T-helper 22 cell (primary cell): ENCODE measurements around the gene GNAI3.

Source experiments
- DNase-seq: peaks from one replicate; pipeline ENCODE4 v3.0.0-alpha.2; 2020; ENCODE audit warnings: low read depth

GNAI3 gene

DNA sequence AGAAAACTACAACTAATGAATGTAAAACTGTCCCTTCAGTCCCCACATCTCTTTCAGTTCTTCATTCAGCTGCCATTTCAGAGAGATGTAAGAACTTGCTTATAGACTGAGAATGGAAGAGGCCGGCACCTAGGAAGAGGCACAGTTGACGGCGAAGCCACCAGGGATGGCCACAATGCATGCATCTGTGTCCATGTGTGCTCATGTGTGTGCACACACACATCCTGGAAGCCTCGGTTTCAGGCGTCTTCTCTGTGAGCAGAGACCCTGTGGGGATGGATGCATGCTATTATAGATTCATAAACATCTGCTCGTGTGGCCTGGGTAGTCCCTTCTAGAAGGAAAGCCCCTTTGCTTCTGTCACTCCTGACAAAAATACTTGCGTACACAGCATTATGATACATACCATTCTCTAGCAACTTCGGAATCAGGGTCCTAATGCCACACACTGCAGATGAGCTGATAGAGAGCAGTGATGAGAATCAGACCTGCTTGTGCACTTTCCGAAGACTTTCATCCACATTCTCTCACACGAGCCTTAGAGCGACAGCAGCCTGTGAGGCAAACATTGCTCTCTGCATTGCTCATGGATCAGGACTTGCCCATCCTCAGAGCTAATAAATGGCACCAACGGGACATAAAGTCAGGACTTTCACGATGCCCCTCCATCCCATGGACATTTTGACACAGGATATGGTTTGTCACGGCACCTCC, 21.2 kb upstream of the GNAI3 start:
- no peak for DNase-seq

DNA sequence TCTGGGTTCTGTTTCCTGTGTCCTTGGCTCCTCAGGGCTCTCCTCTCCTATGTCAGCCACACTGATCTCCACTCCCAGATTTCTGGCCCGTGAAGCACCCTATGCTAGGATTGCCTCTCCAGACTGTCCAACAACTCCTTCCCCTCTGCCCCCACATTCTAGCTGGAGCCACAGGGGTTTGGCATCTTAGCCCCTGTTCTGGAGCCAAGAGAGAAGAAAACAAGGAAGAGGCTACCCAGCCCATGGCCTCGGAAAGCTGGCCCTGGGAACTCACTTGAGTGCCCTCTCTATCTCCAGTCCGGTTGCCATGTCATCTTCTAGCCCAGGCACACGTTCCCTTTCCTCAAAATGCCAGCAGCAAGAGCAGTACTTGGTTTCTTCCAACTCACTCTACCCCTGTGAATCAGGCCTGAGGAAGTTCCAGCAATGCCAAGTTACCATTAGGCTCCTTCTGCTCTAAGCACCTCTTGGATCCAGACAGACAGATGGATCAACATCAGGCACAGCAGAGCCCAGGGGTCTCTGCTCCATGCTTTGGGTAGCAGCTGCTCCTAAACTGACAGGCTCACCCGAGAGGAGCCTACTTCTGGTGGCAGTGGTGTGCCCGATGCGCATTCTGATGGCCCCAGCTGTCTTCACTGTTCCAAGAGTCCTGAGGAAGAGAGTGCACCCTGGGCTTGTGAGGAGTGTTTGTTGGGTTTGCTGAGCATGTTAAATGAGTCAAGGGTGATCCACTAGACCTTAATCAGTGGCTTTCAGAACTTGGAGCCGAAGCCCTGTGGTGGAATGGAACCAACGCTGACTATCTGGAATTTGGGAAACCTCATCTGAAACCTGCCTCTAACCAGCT, 20.3 kb upstream of the GNAI3 start:
- no peak for DNase-seq

DNA sequence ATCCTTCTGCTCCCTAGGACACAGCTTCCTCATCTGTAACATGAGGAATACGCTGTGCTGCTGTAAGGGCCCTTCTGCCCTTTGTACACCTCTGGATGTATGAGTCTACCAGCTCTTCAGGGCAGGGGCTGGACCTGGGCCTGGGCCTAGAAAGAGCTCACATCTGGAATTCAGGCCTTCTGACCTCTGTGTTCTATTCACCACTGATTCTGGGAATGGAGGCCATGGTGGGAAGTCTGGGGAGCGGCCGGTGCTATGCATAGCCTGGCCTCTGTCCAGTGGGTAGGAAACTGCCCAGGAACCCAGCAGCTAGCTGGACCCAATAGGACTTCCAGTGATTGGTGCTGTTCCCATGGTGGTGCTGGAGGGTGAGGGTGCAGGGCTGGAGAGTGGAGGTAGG, 19.7 kb upstream of the GNAI3 start:
- DNase-seq: no peak

DNA sequence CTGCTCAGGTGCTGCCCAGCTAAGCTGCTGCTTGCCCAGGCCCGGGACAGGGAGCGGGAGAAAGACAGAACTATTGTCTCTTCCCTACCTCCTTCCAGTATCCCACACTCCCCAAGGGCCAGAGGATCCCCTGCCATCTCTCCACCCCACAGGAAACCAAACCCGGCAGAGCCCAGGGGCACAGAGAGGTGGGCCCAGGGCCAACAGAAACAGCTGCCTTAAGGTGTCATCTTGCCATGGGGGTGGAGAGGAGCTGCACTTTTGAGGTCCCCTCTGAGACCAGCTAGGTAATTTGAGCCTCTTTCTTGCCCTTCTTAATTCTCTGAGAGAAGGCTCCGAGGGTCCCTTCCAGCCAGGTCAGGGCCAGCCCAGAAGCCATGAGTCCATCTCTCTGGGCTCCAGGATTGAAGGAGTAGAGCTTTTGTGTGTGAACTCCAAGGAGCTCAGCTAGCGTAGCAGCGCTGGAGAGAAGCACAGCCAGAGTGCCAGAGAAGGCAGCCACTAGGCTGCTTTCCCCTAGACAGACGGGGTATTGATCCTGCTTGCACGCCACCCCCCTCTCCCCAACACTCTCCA, 18.4 kb upstream of the GNAI3 start:
- DNase-seq: no peak

DNA sequence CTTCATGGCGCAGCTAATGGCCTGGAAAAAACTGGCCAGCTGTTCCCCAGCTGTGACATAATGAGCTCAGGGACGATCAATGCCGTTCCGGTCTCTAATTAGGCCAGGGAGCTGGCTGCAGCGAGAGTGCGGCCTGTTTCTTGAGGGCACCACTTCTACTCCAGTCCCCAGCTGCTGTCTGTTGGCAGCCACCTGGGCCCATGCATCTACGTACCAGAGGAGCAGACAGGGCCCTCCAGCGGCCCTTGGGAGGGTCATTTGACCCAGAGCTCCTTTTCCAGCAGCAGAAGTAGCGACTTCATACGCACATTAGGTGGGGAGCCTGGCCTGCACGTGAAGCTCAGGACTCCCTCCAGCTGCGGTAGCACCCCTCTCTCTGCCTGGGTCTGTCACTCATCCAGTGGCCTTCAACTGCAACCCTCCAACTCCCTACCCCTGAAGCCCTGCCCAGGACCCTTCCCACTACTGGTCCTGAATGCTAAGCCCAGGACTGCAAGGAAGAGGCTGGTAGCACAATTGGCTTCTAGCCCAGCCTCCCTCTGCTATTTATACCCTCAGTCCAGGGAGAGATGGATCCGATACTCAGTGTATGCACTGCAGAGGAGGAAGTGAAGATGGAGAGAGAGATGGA, 17.8 kb upstream of the GNAI3 start:
- no peak for DNase-seq

DNA sequence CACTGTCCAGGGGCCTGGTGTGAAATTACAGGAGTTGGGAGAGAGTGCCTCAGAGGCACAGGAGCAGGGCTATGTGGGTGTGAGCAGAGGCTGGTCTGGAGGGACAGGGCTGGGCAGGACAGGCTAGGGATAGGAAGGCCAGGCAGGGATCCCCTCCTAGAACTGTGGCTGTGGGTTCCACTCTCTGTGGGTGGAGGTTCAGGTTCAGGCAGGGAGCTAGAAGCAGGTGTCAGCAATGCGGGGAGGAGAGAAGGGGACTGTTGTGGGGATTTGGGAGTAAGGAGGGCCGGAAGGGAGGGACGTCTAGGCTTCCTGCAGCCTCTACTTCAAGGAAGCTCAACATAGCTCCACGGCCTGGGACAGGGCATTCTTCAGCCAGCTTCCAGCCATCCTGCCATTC, 17.0 kb upstream of the GNAI3 start:
- no peak for DNase-seq

DNA sequence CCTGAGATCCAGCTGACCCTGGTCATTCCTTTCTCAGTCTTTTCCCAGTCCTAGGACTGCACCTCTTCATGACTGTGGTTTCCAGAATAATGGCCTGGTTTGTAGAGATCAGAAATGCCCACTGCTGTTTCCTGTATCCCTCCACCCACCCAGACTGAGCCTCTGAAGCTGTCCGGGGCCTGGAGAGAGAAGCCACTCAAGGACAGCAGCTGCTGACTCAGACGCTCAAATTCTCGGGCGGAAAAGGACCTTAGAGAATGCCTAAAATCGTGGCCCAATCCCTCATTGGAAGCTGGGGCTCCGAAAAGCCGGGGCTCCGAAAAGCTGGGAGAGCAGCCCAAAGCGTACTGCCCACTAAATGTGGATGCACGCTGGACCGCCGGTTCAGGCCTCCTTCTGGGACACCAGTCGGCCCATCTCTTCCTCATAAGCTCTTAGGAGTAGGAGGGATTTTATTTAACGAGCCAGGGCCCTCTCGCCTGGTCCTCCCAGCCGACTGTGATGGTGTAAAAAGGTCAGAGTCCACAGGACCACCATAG, 16.5 kb upstream of the GNAI3 start:
- no peak for DNase-seq

DNA sequence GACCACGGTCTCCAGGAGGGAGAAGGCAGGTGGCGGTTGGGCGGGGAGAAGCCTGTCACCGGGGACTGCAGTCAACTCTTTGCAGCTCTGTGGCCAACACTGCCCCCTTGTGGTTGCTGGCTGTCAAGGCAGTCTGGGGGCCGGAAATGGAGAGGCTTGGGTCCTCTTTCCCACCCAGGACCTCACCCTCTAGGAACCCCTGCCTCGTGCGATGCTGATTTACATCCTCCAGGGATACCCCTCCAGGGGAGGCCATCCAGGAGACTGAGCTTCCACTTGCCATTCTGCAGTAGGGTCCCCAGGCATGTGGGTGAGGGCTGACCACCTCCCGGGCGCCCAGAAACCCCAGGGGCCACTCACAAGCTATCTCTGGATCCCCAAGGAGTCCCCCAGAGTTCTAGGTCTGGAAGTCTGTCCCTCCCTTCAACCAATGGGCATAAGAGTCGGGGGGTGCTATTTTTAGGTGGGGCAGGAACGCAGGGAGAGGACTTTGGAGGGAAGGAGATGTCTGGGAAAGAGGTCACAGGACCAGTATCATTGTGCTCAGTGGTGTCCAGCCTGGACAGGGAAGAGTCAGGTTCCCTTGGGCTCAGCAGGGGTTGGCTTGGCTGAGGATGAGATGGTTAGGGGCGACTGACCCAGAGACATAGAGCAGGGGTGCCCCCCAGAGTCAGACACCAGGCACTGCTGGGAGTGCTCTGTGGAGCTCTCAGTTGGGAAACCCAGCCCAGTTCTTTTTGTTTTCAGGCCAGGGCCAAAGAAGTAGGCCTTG, 15.9 kb upstream of the GNAI3 start:
- peak; percentile 68 for DNase-seq

DNA sequence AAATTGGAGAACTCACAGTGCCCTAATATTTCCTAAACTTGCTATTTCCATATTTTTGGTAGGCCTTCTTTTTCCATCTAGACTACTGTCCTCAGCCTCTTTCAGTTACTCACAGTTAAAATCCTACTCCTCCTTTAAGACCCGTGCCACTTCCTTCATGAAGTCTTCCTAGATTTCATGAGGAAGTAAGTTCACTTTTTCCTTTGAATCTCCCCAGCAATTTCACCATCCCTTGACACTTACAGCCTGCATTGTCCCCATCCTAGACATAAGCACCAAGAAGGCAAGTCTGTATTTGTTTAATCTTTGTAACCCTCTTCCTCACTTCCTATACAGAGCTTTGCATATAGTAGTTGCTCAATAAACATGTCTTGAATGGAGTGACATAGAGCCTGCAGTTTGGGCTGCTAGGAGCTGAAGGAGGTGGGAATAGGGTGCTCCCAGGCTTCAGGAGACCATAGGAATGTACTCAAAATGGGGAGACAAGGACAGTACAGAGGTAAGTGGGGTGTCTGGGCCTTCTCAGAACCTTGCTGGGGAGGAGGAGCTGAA, 14.0 kb upstream of the GNAI3 start:
- DNase-seq: no peak

DNA sequence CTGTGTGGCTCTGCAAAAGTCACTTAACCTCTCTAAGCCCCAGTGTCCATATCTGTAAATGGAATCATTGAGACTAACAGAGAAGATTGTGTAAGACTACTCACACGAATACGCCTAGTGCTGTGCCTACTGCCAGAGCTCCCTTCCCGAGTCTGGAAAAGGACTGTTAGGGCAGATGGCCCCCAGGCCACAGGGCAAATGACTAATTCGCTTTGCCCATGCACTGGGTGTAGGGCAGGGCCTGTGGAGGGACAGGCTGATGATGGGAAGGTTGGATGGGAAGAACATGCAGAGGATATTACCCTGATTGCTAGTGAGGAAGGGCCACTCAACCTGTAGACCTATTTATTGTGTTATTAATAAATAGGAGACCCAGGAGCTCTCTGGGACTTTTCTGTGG, 12.9 kb upstream of the GNAI3 start:
- DNase-seq: no peak

DNA sequence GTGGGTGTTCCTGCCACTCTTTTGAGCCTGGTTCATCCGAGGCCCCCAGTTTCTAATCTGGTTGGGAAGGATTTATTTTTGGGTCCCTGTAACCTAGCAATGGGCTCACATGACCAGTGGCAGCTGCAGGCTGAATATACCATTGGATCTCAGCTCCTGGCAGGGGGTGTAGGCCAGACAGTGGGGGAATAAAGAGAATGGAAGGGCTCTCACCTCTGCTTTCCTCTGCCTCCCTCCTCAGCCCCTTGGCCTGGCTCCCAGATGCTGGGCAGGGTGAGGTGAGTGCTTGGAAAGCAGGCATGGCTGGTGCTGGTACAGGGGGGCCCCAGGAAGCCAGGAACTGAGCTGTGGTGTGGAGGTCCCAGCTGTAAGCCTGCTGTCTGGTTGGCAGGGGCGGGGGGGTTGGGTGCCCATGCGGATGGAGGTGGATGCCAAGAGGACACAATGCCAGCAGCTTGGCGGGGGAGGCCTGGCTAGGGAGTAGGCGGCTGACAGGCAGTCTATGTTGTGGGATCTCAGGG, 12.4 kb upstream of the GNAI3 start:
- DNase-seq: no peak

DNA sequence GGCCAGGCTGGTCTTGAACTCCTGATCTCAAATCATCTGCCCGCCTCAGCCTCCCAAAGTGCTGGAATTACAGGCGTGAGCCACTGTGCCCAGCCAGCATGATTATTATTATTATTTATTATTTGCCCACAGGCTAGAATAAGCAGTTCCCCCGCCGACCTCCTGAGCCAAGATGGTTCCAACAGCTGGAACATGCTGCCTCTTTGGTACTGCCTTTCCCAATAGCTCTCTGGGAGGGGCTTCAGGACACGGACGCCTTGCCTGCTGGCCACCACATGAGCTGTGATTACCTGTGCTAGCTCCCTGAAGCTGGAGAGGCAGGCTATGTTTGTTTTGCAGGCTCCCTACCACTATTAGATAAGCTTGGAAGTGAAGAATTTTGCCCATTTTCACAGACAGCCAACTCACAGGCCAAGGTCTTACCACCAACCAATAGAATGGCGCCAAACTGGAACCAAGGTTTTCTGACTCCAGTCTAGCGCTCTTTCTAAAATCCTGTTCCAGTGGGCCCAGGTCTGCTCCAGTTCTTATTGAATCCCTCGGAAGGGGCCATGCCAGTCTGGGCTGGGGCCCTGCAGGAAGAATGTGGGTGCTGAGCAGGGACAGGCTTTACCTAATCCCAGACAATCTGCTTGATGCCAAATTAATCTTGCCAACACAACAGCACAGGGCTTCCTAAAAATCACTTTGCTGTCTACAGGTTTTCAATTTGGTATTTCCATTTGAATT, 10.8 kb upstream of the GNAI3 start:
- no peak for DNase-seq

DNA sequence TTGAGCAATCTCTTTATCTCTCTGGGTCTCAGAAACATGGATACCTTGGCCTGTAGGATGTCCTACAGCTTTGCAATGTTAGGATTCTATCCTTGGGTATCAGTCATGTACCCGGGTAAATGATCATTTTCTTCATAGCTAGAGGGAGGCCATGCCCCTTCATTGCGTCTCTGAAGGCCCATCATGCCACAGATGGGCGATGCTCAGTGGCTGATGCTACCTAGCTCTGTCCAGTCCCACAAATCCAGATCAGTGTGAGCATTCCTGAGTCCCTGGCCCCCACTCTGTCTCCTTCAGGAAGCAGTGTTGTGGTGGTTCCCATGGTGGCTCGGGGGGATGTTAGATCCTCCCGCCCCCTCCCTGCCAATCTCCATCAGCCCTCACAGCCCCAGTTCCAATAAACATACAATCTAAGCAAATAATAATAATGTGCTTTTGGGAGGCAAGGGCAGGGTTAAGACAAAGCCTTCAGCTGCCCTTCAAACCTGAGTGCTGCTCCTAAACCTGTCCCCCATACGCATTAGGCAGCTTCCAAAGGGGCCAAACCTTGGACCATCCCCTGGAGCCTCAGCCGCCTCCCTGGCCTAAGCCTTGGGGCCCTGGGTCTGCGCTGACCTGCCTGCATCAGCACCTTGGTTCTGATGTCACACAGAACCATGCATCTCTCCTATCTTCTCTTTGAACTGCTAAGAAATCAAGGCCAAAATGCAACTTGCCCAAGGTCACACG, 9.4 kb upstream of the GNAI3 start:
- no peak for DNase-seq

DNA sequence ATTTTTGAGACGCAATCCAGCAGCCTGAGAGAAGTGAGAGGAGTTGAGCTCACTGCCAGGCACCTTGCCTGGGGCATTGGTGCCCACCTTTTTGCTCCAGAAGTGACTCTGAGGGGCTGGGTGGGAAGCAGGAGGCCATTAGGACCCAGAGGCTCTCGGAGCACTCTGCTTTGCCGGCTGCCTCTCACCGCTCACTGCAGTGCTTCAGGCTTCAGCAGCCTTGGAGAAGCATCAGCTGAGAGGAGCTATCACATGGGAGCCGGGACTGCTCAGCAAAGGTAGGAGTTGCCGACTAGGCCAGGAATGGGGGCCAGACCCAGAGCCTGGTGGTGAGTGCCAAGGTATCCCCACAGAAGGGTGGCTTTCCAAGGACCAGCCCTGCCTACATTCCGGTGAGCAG, 8.7 kb upstream of the GNAI3 start, which contains the start of gene GPR61:
GPR61 (plus strand) TSS at position 197 of the 400 bp plus-strand sequence. CDS start 3,151 bp downstream, outside the sequence.
- DNase-seq: no peak

DNA sequence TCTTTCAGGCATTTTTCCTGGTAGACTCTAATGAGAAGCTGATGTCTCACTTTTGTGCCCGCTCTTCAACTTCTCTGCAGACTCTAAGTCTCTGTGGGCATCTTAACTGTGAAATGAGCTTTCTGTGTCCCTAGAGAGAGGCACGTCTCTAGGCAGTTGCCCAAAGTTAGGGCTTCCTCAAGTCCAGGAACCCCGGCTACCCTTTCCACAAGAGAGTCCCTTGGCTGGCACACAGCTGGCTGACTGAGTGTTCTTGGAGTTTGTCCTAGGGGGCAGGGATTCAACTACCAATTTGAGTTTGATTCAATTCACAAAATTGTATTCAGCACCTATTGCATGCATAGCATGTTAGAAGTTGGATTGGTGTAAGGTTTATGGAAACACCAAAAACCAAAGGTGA, 7.3 kb upstream of the GNAI3 start:
- no peak for DNase-seq

DNA sequence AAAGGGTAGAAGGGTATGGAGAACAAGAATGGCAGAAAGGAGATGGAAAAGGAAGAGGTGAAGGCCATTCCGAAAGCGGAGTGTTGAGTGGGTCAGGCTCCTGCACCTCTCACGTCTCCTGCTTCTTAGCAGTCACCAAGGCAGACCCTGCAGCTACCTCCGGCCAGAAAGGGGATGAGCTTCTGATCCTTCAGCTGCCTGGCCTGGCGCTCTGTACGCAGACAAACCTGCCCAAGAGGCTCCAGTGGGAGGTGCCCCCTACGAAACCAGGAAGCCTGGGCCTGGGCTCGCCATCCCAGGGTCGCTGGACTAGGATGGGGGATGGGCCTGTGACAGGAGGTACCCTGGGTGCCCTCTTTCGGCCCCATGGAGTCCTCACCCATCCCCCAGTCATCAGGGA, 5.8 kb upstream of the GNAI3 start:
- no peak for DNase-seq

DNA sequence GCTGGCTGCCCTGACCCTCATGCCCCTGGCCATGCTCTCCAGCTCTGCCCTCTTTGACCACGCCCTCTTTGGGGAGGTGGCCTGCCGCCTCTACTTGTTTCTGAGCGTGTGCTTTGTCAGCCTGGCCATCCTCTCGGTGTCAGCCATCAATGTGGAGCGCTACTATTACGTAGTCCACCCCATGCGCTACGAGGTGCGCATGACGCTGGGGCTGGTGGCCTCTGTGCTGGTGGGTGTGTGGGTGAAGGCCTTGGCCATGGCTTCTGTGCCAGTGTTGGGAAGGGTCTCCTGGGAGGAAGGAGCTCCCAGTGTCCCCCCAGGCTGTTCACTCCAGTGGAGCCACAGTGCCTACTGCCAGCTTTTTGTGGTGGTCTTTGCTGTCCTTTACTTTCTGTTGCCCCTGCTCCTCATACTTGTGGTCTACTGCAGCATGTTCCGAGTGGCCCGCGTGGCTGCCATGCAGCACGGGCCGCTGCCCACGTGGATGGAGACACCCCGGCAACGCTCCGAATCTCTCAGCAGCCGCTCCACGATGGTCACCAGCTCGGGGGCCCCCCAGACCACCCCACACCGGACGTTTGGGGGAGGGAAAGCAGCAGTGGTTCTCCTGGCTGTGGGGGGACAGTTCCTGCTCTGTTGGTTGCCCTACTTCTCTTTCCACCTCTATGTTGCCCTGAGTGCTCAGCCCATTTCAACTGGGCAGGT, 5.0 kb upstream of the GNAI3 start:
- DNase-seq: no peak

DNA sequence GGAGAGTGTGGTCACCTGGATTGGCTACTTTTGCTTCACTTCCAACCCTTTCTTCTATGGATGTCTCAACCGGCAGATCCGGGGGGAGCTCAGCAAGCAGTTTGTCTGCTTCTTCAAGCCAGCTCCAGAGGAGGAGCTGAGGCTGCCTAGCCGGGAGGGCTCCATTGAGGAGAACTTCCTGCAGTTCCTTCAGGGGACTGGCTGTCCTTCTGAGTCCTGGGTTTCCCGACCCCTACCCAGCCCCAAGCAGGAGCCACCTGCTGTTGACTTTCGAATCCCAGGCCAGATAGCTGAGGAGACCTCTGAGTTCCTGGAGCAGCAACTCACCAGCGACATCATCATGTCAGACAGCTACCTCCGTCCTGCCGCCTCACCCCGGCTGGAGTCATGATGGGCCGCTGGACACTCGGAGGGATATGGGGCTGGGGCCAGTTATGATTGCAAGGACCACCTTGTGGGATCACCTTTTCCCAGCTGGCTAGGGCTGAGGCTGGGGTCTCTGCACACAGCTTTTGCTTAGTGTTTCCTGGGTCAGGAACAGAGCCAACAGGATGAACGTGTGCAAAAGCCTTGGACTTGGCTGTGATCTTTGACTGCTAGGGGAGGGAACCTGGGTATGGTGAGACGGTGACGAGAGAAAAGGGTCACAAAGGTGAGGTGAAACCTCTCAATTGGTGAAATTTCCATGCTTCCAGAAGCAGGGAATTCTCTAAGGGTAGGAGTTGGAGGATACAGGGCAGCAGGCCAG, 4.3 kb upstream of the GNAI3 start:
- DNase-seq: no peak
